Stimulated activated CD4-positive, alpha-beta T cell treated with anti-CD3 and anti-CD28 coated beads, Interleukin-15, amount 100 ng/mL, for 1 hour (primary cell): ENCODE data around the gene TMEM174.

Source experiments
- DNase-seq, 2 donors: peaks; one replicate each; pipeline ENCODE4 v3.0.0-alpha.2; 2020; ENCODE audit warnings: low read depth in 1 of 2, low spot score in 1 of 2

The TMEM174 gene

DNA sequence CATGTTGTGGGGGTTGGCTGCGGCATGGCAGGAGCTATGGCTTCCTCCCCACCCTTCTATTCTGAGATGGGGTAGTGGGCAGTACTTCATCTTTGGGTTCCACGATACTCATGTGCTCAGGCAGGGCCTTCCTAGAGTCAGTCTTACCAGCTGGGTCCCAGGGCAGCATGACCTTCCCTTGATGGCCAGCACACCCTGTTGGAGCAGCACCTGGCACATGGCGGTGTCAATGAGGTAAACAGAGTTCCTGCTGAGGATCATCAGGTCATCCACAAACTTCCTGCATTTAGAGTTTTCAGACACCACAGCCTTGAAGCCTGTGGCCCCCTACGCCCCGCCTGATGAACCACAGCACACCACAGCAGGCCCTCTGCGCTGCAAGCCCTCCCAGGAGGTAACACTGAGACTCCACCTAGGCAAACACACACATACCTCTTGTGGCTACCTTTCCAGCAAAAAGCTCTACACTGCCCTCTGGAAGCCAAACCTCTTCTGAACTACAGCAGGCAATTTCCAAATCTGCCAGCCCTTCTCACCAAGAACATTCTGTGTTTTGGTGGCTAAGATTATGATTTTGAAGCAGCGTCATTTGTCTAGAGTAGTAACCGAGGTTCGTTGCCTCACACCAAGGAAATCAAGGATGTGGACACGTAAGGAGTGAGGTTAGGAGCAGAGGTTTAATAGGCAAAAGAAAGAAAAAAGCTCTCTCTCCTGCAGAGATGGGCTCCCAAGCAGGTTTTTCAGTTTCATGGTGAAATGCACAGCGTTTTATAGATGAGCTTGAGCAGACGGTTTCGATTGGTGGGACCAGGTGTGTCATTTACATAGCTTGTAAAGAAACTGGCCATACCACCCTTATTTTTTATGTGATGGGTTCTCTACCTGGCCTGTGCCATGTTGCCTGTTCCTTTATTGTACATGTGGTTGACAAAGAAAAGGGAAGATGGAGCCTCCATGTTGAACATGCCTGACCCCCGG lies 20.3 kb upstream of the TMEM174 start:
- no peak for DNase-seq

DNA sequence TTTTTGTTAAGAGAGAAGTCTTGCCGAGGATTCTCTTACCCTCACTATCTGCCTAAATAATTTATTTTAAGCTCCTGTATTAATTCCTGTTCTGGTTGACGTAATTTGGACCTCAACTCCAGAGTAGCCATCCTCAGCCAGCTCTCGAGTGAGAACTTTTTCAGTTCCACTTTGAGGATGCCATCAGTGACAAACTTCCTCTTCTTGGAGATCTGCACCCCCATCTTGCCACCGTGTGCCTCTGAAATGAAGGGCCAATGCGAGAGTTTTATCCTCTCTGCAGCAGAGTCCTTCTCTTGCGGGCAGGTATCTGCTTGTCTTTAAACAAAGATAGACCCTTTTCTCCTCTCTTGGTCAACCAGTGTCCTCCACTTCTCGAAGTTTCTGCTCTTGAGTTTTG lies 19.5 kb upstream of the TMEM174 start:
- DNase-seq = no peak

DNA sequence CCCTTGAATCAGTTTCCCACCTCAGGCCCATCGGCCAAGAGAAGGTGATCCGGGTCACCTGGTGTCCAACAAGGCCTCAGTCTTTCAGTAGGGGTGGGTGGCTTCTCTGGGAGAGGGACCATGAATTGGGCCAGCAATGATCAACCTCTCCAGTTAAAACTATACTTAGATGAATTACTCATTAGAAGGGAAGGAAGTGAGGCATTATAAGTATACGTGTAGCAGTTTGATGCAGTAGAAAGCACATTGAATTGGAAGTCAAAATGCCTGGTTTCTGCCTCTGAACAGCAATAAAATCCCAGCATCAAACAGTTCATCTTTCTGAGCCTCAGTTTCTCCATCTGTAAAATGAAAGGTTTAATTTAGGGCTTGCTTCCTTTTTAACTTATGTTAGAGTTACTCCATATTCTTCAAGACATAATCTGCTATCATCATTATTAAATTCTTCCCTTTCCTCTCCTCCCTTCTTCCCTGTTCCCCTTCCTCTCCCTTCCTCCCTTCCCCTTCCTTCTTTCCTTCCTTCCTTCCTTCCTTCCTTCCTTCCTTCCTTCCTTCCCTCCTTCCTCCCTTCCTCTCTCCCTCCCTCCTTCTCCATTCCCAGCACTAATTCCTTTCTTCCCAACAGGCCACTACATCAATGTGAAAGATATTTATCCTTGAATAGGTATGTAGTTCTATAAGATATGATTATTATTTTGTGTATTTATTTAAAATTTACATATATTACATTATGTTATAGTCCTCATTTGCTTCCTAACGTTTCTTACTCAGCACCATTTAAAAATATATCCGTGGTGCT lies 18.6 kb upstream of the TMEM174 start:
- no peak for DNase-seq

DNA sequence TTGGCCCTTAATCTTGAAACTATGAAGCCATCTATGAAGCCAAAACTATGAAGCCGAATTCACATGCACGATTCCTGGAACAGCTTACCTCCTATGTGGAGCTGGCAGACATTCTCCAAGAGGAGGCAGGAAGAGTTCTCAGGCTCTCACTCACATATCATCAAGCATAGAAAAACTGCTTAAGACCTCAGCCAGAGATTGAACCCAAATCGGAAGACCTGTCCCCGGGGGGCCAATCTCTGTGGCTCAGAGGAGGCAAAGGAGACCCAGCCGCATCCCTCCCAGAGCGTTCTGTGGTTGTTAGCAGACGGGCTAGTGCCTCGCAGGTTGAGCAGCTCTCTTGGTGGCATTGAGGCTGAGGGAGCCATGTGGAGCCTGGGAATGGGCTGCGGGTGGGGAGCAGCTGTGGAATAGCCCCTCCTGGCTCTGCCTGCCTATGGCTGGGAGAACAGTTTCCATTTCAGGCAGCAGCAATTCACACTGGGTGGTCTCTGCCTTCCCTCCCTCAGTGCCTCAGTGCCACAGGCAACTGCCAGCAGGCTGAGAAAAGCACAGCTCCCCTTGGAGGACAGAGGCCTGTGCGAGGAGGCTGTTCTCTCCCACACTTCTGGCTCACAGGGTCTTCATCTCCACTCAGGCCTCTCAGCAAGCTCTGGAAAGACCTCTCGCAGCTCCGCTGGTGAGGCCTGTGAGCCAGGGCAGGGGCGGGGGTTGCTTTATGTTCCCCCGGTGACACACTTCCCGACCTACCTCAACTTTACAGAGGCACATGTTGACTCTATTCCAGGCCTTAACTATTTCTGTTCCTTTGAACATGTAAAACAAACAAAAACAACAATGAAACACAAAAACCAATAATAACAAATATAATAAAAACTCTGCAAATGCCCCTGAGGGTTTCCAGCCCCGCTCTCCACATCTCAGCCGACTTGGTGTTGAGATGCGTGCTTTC lies 17.4 kb upstream of the TMEM174 start:
- no peak for DNase-seq

DNA sequence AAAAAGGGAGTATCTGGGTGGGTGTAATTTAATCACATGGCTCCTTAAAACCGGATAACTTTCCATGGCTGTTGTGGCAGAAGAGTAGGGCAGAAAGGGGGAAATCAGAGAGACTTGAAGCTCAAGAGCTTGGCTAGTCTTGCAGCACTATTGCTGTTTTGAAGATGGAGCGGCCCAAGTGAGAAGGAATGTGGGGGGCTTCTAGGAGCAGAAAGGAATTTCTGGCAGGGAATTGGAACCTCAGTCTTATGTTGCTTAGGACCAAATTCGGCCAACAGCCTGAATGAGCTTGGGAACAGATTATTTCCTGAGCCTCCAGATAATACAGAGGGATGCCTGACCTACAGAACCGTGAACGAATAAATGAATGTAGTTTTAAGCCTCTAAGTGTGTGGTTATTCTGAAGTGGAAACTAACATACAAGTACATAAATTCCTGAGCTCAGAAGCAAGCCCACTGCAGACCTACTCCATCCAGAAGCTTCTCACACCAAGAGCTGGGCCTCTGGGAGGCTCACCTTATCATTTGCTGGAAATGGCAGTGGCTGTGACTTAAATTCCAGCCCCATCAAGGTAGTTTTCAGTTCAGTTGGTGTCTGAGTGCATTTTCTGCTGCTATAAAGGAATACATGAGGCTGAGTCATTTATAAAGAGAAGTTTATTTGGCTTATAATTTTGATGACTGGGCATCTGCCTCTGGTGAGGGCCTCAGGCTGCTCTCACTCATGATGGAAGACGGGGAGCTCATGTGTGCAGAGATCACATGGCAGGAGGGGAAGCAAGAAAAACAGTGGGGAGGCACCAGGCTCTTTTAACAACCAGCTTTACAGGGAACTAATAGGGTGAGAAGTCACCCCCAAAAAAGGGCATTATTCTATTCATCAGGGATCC lies 15.3 kb upstream of the TMEM174 start:
- no peak for DNase-seq

DNA sequence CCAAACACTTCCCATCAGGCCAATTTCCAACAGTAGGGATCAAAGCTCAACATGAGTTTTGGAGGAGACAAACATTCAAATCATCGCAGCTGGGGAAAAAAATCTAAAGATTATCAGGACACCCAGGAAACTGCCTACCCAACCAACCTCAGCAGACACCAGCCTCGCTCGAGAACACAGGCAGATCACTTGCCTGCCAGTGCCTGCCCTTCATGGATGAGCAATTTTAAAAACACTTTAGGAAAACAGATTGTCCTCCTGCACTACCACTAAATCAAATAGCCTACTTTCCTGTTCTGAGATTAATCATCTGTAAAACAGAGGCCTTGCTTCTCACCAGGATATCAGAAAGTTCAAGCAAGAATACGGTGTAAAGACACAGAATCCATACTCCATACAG lies 14.7 kb upstream of the TMEM174 start:
- DNase-seq = no peak

DNA sequence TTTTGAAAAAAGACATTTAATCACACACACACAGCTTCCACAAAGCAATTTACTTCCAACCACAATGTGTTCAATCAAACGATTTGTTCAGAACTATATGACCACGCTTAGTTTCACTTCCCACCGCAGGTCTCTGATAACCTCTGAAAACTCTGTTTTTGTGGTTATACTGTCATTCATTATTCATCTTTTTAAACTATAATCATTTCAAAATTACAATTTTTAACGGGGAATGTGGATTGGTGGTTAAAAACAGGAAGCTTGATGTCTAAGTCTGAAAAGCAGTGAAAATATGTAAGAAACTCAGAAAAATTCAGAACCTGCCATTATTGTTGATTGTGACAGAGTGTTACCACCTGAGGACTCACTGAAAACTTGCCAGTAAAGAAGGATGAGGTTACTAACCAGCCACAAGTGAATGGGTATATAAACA lies 12.7 kb upstream of the TMEM174 start:
- peak in 1 of 2 donors; percentile 14 for DNase-seq

DNA sequence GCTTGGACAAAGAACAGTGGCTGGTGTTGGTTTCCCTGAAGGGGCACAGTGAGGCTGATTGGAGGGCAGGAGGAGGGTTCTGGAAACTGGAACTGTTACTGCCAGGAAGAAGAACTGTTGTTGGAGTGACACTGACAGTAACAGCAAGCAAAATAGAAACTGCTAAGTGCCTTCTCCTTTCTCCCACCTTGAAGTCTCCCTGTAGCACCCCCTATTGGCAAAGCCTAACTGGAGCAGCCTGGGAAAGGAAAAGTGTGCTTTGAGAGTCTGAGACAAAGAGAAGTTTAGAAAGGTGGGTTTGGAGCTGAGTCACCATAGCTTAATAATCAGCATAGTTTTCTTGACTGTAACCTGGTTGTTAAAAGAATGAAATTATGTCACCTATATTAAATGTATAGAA lies 2.5 kb upstream of the TMEM174 start:
- no peak for DNase-seq

DNA sequence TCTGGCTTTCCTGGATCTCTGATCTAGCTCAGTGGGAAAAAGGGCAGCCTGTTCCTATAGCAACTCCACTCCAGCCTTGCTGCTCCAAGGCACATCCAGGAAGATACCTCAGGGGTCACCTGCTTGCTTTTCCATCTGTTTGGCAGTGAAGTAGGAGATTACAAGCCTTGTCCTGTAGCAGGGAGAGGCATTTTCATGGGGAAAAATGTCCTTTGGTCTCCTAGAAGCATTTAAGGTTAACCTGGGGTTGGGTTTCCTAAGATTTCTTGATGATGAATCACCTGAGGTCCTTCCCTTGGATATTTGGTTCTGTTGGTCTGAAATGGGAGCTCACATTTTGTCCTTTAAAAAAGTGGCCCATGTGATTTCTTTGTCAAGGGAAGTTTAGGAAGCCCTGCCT lies 1.5 kb upstream of the TMEM174 start:
- no peak for DNase-seq

DNA sequence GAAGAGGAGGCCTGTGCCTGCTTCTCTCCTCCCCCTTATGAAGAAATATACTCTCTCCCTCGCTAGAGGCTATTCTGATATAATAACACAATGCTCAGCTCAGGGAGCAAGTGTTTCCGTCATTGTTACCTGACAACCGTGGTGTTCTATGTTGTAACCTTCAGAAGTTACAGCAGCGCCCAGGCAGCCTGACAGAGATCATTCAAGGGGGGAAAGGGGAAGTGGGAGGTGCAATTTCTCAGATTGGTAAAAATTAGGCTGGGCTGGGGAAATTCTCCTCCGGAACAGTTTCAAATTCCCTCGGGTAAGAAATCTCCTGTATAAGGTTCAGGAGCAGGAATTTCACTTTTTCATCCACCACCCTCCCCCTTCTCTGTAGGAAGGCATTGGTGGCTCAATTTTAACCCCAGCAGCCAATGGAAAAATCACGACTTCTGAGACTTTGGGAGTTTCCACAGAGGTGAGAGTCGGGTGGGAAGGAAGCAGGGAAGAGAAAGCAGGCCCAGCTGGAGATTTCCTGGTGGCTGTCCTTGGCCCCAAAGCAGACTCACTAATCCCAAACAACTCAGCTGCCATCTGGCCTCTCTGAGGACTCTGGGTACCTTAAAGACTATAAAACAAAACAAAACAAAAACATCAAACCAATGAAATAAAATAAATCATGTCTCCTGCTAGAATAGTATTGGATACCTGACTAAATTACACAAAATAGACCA lies 1.3 kb downstream of the TMEM174 start:
- DNase-seq = no peak

DNA sequence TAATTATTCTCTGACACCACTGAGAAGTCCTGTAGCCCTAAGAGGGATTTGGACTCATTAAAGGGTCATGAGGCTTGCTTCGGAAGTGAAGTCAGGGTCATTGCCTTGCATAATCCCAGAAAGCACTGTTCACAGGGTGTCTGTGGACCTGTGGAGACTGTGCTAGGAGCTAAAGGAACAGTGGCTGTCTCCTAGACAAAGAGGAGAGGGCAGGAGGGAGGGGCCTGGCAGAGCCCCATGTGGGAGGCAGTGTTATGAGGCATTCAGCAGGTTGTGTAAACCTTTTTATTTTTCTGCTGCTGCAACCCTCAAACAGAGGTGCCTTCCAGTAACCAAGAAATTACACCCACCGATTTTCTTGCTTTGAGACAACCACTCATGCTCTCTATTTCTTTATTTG lies 3.3 kb downstream of the TMEM174 start:
- DNase-seq = no peak

DNA sequence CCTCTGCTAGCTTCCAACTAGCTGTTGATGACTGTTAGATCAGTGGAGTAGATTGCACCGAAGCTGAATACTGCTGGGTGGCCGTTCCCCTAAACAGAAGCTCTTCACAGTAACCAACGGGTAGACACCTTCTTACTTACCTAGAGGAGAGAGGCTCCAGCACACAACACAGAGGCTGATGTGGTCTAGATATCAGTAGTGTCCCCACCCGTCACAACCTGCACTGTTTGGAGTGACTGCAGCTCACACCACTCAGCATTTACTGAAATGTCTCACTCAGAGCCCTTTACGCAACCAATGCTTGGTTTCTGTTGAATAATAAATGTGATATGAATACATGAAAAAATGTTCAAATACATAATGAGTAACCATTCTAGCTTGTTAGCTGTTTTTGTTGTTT lies 5.3 kb downstream of the TMEM174 start:
- DNase-seq = no peak

DNA sequence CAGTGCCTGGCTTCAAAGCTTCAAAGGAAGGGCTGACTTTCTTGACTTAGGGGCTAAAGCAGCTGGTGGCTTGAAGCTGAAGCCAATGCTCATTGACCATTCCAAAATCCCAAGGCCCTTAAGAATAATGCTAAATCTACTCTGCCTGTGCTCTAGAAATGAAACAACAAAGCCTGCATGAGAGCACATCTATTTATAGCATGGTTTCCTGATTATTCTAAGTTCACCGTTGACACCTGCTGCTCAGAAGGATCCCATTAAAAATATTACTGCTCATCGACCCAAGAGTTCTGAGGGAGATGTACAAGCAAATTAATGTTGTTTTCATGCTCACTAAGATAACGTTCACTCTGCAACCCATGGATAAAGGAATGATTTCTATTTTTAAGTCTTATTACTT lies 6.7 kb downstream of the TMEM174 start:
- DNase-seq = no peak

DNA sequence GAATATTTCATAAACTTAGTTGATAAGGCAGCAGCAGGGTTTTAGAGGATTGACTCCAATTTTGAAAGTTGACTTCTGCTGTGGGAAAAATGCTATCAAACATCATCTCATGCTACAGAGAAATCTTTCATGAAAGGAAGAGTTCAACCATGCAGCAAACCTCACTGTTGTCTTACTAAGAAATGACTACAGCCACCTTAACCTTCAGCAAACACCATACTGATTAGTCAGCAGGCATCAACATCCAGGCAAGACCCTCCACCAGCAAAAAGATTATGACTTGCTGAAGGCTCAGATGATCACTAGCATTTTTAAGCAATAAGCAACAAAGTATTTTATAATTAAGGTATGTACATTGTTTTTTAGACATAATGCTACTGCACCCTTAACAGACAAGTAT lies 7.6 kb downstream of the TMEM174 start:
- DNase-seq = no peak

DNA sequence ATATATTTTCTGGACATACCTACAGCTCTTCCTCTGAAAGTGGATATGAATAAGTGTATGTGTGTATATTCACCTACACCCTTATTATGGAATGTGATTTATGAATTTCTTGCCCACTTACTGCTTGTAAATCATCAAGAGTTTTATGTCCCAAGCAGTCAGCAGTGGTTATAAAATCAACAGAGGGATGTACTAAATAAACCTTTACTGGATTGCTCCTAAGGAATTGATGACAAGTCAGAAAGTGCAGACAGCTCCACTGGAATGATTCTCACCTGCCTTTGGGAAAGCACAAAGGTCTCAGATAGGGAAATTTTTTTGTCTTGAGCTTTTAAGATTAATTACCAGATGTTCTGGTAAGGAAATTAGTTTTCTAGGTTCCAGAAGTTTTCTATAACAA lies 9.3 kb downstream of the TMEM174 start:
- DNase-seq = no peak

DNA sequence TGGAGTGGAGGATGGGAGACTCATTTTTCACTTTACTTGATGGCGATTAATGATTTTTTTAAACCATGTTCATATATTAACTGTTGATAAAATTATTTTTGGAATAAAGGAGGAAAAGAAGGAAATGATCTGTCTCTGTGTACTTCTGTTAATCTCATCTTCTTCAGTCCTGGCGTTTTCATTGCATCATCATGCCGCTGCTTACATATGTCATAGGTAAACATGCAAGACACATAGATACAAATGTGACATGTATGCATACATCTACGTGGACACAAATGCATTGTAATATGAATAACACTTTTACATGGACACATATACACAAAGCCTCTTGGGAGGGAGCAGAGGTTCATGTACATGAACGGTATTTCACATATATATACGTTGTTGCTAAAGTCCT lies 10.0 kb downstream of the TMEM174 start:
- no peak for DNase-seq

DNA sequence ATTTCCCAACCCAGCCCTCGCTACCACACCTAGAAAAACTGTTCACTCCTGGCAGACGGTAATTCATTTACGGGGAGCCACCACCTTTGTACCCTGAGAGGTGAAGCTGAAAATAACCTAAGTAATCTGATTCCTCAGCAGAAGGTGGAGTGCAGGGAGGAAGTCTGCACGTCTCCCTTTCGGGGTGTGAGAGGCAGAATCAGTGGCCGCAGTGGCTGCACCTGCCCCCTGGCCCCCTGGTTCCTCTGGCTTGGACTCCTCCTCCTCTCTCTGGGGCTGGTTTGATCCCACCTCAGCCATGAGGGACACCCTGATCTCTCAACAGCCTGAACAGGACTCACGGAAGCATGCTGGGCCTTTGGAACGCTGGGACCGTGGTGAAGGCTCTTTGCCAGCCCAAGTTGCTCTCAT lies 10.5 kb downstream of the TMEM174 start:
- no peak for DNase-seq

DNA sequence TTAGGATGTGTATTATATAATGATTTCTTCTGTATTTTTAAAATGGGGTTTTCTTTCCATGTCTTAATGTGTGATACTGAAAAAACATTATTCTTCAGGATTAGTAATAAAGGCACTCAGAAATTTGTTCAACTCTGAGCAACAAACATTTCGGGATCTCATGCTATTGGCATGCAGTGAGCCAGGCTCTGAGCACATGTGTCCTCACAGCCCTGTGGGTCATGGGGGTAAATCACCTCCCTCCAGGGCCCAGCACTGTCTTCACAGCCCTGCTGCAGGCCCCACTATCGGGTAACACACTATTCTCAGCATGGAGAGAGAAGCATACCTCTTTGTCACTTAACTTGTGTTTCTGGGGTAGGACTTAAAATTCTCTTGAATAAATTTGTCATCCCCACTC lies 14.0 kb downstream of the TMEM174 start:
- no peak for DNase-seq

DNA sequence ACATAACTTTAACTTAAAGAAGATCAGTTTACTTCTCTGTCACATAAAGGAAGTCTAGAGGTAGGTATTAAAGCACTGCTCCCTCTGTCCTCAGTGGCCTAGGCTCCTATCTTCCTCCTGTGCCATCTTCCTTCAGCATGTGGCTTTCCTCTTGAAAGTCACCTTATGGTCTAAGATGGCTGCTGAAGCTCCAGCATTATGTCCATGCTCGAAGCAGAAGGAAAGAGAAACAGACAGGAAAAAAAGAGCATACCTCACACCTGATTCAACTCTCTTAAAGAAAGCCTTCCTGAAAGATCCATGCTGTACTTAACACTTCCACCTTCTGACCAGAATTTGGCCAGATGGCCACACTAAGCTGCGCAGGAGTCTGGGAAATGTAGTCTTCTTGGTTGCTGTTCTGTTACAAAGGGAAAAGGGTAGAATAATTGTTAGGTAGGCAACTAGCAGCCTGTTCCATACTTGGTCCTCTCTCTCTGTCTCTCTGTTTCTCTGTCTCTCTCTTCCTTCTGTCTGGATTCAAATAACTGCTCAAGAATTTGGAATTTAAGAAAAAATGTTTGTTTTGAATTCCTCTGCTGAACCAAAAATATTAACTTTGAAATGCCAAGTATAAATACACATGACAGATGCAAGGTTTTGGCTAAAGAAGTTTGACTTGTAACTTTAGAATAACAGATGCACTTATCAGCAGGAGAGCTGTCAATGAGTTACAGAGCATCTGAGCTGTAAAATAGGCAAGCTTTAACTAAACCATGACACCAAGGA lies 16.0 kb downstream of the TMEM174 start:
- DNase-seq = no peak
